GM12891 (cell line): ENCODE data around the gene ZNF182.
A peak's percentile ranks its signal among the peaks of the same experiment; 100 is the strongest.
"Not testable (repeated sequence)": the region's sequence is repeated elsewhere in the genome, so short reads cannot be mapped to it uniquely, and the experiment has no call there.

Experiments used
- DNase-seq: peaks from one replicate; pipeline ENCODE4 v3.0.0; 2011; ENCODE audit warnings: low spot score; ENCODE audit not compliant: insufficient read length
- FAIRE-seq: peaks from 2 replicates; lab custom pipeline; 2011; peaks lifted over from hg19 to GRCh38; lab: Jason Lieb, UNC
- PAX5 ChIP-seq: IDR thresholded peaks from 2 replicates; pipeline ENCODE4 v1.6.1; 2011; ENCODE audit warnings: low read length, moderate library complexity, mild to moderate bottlenecking; ENCODE audit not compliant: insufficient read depth, severe bottlenecking
- POLR2A ChIP-seq: IDR thresholded peaks from 2 replicates; pipeline ENCODE4 v1.6.1; 2011; ENCODE audit warnings: low read depth, low read length, control low read depth
- POLR2AphosphoS5 ChIP-seq: IDR thresholded peaks from 2 replicates; pipeline ENCODE4 v1.6.1; 2011; ENCODE audit warnings: low read depth, low read length, control low read depth
- POU2F2 ChIP-seq: IDR thresholded peaks from 2 replicates; pipeline ENCODE4 v1.6.1; 2011; ENCODE audit warnings: low read depth, mild to moderate bottlenecking, control low read depth, low read length, moderate library complexity
- SPI1 ChIP-seq: IDR thresholded peaks from 2 replicates; pipeline ENCODE4 v1.6.1; 2011; ENCODE audit warnings: low read depth, low read length, control low read depth
- TAF1 ChIP-seq: IDR thresholded peaks from 2 replicates; pipeline ENCODE4 v1.6.1; 2011; ENCODE audit warnings: low read depth, low read length, control low read depth

Gene ZNF182

GRCh38 chrX:47992669-47993068 is 11.1 kb downstream of the ZNF182 start:
- no peak for TF ChIP-seq POLR2AphosphoS5
- TF ChIP-seq SPI1 = no peak
- no peak for TF ChIP-seq POU2F2
- no peak for TF ChIP-seq TAF1
- TF ChIP-seq PAX5 = no peak
- no peak for TF ChIP-seq POLR2A
- DNase-seq = no peak
- FAIRE-seq = no peak

GRCh38 chrX:47992095-47992380 is 11.8 kb downstream of the ZNF182 start:
- DNase-seq = no peak
- FAIRE-seq = no peak
- TF ChIP-seq TAF1 = no peak

DNA sequence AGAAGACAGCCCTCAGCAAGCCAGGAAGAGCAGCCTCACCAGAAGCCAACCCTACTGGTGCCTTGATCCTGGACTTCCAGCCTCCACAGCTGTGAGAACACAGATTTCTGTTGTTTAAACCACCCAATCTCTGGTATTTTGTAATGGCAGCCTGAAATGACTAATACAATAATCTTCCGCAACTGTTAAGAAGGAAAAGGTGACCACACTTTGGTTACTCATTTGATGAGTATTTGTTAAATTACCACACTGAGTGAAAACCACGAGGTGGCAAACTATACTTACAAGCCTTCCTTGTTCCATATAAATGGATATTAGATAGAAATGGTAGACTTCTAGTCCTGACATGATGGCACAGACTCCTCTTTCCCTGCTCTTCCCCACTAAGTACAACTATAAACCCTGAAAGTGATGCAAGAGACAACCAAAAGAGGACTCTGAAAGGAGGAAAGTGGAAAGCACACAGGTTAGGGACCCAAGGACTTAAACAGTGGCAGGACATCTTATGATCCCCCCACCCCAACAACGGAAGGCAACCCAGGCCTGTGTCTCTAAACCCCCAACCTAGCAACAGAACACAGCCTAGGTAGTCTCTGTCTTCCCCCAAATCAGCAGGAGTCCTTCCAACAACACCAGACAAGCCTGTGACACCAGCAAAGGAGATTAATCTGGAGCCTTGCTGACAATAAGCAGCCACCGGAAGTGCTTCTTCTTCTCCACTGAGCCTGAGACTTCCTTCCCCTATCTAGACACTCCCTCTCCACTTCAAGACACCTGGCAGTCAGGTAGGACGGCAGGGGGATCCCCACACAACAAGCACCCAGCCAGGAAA is 12.3 kb downstream of the ZNF182 start:
- FAIRE-seq = no peak
- TF ChIP-seq POLR2A = no peak
- TF ChIP-seq POLR2AphosphoS5 = no peak
- TF ChIP-seq POU2F2 = no peak
- no peak for DNase-seq

DNA sequence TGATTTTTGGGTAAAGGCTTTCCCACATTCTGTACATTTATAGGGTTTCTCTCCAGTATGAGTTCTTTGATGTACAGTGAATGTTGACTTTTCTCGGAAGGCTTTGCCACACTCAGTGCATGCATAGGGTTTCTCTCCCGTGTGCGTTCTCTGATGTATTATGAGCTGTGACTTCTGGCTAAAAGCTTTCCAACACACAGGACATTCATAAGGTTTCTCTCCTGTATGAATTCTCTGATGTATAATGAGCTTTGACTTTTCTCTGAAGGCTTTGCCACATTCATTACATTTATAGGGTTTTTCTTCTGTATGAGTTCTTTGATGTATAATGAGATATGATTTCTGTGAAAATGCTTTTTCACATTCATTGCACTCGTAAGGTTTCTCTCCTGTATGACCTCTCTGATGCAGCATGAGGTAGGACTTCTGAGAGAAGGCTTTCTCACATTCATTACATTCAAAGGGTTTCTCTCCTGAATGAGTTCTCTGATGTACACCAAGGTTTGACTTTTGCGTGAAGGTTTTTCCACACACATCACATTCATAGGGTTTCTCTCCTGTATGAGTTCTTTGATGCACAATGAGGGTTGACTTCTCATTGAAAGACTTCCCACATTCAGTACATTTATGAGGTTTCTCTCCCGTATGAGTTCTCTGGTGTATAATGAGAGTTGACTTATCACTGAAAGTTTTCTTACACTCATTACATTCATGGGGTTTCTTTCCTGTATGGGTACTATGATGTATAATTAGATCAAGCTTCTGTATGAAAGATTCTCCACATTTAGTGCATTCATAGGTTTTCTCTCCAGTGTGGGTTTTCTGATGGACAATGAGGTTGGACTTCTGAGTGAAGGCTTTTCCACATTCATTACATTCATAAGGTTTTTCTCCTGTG is 27.3 kb downstream of the ZNF182 start:
- FAIRE-seq = no peak
- no peak for DNase-seq
- TF ChIP-seq POLR2A (no peak), POU2F2 (no peak), PAX5 (no peak), SPI1 (no peak)

DNA sequence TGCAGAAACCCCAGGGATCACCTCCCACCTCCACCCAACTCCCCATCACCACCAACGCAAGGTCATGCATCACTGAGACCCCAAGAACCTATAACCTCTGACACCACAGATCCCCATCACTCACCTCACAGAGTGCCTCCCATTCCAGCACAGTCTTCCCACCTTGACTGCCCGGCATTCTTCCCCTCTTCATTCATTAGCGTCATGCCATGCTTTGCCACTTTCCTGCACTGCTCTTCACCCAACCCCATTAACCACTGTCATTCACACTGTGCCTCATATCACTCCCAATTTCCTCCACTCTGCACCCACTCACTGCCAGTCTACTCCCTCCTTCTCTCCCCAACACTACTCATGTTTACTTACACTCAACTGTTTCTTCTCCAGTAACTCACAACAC is 30.6 kb downstream of the ZNF182 start:
- TF ChIP-seq POLR2AphosphoS5 = no peak
- TF ChIP-seq TAF1 = no peak
- no peak for TF ChIP-seq POLR2A
- no peak for TF ChIP-seq SPI1
- TF ChIP-seq POU2F2 = no peak
- no peak for TF ChIP-seq PAX5
- FAIRE-seq (no peak), DNase-seq (no peak)

DNA sequence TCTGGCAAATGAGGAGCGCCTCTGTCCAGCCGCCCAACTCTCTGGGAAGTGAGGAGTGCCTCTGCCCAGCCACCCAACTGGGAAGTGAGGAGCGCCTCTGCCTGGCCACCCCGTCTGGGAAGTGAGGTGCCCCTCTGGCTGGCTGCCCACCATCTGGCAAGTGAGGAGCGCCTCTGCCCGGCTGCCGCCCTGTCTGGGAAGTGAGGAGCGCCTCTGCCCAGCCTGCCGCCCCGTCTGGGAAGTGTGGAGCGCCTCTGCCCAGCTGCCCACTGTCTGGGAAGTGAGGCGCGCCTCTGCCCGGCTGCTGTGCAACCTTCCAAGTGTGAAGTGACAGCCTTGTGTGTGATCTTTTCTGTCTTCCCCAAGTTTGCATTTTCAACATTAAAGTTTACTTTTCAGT is 38.3 kb downstream of the ZNF182 start:
- DNase-seq, FAIRE-seq: not testable (repeated sequence)

DNA sequence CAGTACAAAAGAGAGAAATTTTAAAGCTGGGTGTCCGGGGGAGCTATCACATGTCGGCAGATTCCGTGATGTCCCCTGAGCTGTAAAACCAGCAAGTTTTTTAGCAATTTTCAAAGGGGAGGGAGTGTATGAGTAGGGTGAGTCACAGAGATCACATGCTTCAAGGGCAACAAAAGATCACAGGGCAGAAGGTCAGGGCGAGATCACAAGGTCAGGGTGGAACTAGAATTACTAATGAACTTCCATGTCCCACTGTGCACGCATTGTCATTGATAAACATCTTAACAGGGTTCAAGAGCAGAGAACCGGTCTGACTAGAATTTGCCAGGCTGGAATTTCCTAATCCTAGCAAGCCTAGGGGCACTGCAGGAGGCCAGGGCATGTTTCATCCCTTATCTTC is 42.0 kb downstream of the ZNF182 start:
- DNase-seq = not testable (repeated sequence)
- peak; percentile 33 for FAIRE-seq

GRCh38 chrX:47960406-47960805 is 43.4 kb downstream of the ZNF182 start:
- peak; percentile 57 for FAIRE-seq
- TF ChIP-seq TAF1 (no peak), POLR2AphosphoS5 (no peak), SPI1 (no peak), POU2F2 (no peak), POLR2A (no peak), PAX5 (no peak)
- DNase-seq = no peak

DNA sequence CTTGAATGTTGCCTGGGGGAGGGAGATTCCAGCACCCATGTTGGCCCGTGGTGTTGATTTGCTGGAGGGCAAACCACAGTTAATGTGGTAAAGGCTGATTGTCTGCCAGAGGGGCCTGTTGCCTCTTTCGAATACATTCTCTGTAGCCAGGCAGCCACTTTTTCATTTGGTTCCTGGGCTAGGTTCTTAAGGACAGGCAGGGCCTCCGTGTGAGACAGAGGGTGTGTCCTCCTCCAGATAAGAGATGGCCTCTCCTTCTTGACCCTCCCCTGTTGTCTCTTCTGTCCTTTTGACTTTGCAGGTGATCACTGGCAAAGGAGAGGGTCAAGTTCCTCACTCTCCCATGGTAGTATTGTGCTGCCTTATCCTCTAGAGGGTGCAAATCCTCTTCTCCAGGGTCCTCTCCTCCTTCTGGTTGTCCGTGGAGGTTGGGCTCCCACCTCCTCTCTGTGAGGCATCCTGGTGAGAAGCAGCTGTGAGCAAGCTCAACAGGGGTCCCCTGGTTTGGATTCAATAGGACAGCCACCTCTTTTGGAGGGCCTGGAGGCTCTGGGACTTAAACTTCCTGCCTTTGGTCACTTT is 44.9 kb downstream of the ZNF182 start:
- peak; percentile 58 for FAIRE-seq
- no peak for DNase-seq

GRCh38 chrX:47958206-47958605 is 45.6 kb downstream of the ZNF182 start:
- FAIRE-seq, DNase-seq: not testable (repeated sequence)

More for the DNA sequence above, 44.9 kb downstream of the ZNF182 start:
- TF ChIP-seq SPI1 = no peak
- no peak for TF ChIP-seq POLR2AphosphoS5
- no peak for TF ChIP-seq POU2F2
- TF ChIP-seq POLR2A = no peak
- no peak for TF ChIP-seq TAF1
- TF ChIP-seq PAX5 = no peak

GRCh38 chrX:47956016-47956415 is 47.8 kb downstream of the ZNF182 start:
- DNase-seq (no peak), FAIRE-seq (no peak)
- TF ChIP-seq TAF1 (no peak), POU2F2 (no peak), PAX5 (no peak), POLR2AphosphoS5 (no peak)

DNA sequence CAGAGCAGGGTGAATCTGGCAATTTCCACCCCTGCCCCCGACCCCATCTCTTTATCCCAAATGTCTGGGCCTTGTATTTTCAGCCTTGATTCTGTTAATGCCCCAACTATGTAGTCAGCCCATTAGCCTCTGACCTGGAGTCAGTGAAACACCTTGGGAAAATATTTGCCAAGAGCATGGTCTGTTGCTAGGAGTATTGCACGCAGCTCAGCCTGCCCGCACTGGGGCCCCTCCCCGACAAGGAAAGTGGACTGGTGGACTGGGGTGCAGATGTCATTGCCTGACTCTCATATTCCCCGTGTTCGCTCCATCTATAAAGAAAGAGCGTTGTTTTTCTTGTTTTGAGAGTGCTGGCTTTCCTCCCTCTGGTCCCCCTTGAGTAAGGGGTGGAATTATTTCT is 48.5 kb downstream of the ZNF182 start:
- not testable (repeated sequence) for FAIRE-seq

More for the DNA sequence above, 48.5 kb downstream of the ZNF182 start:
- not testable (repeated sequence) for DNase-seq
